Urinary bladder (tissue), 4 donors: Measurements from ENCODE around the gene NTRK1. TPM values are rescaled to one million over a fixed set of nuclear protein-coding genes. Genes with fewer than 3 reads are reported as not detected.

ENCODE experiments used
- DNase-seq: peaks from one replicate; pipeline ENCODE4 v3.0.0-alpha.2; 2015; ENCODE audit errors: extremely low spot score
- H3K27ac ChIP-seq: one replicate; pipeline ENCODE4 v1.5.1; 2013; ENCODE audit warnings: low read depth, mild to moderate bottlenecking, moderate library complexity
- H3K36me3 ChIP-seq: one replicate; pipeline ENCODE4 v1.6.1; 2013; ENCODE audit warnings: mild to moderate bottlenecking, moderate library complexity; ENCODE audit not compliant: insufficient read depth
- H3K4me1 ChIP-seq: one replicate; pipeline ENCODE4 v1.6.1; 2013; ENCODE audit warnings: mild to moderate bottlenecking, moderate library complexity; ENCODE audit not compliant: insufficient read depth
- H3K4me3 ChIP-seq: one replicate; pipeline ENCODE4 v1.5.1; 2013; ENCODE audit warnings: low read depth, low read length
- WGBS: extraction: QIAGEN DNeasy Blood & Tissue Kit; methylation state at CpG from one replicate; pipeline ENCODE4 v1.1.7; 2013; 5-methylcytosine and 5-hydroxymethylcytosine counted together
- polyA plus RNA-seq: library from polyadenylated mRNA; stranded (reverse); fragments of 200-250 nt; gene quantifications from one replicate; pipeline ENCODE4 v1.2.3, GENCODE V29; 2013
- total RNA-seq: library from RNA; depleted of rRNA; stranded (reverse); fragments of >200 nt; gene quantifications from one replicate; pipeline ENCODE4 v1.2.3, GENCODE V29; 2014
- donor health status: healthy with polysubstance abuse.
- donor health status: healthy.

Gene NTRK1
- total and polyA plus RNA-seq, 2 donors, result 0.37 to 1.0 TPM

DNA sequence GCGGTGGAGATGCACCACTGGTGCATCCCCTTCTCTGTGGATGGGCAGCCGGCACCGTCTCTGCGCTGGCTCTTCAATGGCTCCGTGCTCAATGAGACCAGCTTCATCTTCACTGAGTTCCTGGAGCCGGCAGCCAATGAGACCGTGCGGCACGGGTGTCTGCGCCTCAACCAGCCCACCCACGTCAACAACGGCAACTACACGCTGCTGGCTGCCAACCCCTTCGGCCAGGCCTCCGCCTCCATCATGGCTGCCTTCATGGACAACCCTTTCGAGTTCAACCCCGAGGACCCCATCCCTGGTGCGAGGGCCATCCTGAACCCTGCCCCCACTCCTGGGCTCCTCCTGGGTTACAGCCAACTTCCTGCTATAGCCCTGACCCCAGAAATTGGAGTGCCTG lies 13.0 kb downstream of the NTRK1 start:
- no peak overlapping the region for H3K27ac ChIP-seq
- 95% methylated on average over 18 of the region's 18 CpGs for WGBS
- no peaks in the 10 kb centered on the region for H3K4me1 ChIP-seq
- DNase-seq, result no peak
- no peak overlapping the region for H3K4me3 ChIP-seq
- H3K36me3 ChIP-seq, result no peaks in the 10 kb centered on the region

DNA sequence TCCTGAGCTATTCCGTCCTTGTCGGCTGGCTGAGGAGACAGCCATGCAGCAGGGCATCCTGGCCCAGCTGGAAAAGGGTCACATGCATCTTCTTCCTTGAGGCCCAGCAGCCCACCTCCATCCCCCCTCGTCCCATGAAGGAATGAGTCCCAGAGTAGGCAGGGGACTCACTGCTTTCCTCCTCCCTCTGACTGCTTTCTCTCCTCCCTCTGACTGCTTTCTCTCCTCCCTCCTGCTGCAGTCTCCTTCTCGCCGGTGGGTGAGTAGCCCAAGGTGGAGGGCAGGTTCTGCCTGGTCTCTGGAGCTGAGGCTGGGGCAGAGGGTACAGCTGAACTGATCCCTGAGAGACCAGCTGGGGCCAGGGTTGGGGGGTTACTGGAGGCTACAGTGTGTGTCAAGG lies 13.5 kb downstream of the NTRK1 start:
- DNase-seq, result no peak
- H3K4me1 ChIP-seq, result no peaks in the 10 kb centered on the region
- 79% methylated on average over 5 of the region's 5 CpGs for WGBS
- H3K4me3 ChIP-seq, result no peak overlapping the region
- H3K36me3 ChIP-seq, result no peaks in the 10 kb centered on the region
- no peak overlapping the region for H3K27ac ChIP-seq

DNA sequence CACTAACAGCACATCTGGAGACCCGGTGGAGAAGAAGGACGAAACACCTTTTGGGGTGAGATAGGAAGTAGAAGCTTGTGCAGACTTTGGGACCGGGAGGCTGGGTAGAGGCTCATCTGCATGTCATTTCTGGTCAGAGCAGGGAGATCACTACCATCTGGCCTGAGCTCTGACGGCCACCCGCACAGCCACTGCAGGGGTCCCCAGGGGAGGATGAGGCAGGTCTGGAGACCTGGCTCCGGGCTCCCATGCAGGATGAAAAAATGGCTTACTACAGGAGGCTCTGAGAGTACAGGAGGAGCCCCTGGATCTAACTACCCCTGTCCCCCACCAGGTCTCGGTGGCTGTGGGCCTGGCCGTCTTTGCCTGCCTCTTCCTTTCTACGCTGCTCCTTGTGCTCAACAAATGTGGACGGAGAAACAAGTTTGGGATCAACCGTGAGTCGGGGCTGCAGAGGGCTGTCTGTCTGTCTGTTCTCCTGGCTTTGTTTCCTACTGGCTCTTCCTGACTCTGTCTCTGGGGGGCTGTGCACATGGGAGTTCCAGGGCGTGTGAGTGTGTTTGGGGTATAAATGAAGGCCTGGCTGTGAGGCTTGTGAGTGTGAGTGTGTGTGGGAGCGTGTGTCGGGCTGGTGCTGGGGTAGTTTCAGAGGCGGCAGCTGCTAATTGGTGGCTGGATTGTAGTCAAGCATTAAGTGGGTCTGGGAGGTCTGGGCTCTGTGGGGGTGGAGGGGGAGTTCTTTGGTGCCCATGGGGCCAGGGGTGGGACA lies 14.1 kb downstream of the NTRK1 start:
- Histone ChIP-seq H3K4me1 (no peaks in the 10 kb centered on the region), H3K36me3 (no peaks in the 10 kb centered on the region), H3K27ac (no peak overlapping the region), H3K4me3 (no peak overlapping the region)
- WGBS, result 78% methylated on average over 16 of the region's 16 CpGs
- DNase-seq, result no peak

DNA sequence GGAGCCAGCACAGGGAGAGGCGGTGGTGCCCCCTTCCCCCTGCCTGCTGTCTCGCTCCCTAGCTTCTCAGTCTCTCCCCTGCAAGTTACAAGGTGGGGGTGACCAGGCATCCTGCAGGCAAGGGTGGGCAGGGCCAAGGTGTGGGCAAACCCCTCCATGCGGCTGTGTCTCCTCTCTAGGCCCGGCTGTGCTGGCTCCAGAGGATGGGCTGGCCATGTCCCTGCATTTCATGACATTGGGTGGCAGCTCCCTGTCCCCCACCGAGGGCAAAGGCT lies 14.6 kb downstream of the NTRK1 start:
- Histone ChIP-seq H3K4me3 (no peak overlapping the region), H3K27ac (no peak overlapping the region), H3K4me1 (no peaks in the 10 kb centered on the region), H3K36me3 (no peaks in the 10 kb centered on the region)
- 77% methylated on average over 5 of the region's 5 CpGs for WGBS
- no peak for DNase-seq

DNA sequence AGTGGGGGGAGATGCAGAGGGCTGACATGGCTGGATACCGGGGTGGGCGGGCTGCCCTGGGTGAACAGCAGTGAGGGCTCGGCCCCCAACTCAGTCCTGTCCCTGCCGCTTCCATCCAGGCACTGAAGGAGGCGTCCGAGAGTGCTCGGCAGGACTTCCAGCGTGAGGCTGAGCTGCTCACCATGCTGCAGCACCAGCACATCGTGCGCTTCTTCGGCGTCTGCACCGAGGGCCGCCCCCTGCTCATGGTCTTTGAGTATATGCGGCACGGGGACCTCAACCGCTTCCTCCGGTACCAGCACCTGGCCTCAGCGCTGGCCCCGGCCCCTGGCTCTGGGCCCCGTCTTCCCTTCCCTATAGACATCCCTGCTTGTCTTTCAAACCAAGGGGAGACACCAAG lies 15.6 kb downstream of the NTRK1 start:
- H3K27ac ChIP-seq, result no peak overlapping the region
- H3K4me3 ChIP-seq, result no peak overlapping the region
- DNase-seq, result no peak
- no peaks in the 10 kb centered on the region for H3K4me1 ChIP-seq
- H3K36me3 ChIP-seq, result no peaks in the 10 kb centered on the region
- 31% methylated on average over 21 of the region's 21 CpGs for WGBS

DNA sequence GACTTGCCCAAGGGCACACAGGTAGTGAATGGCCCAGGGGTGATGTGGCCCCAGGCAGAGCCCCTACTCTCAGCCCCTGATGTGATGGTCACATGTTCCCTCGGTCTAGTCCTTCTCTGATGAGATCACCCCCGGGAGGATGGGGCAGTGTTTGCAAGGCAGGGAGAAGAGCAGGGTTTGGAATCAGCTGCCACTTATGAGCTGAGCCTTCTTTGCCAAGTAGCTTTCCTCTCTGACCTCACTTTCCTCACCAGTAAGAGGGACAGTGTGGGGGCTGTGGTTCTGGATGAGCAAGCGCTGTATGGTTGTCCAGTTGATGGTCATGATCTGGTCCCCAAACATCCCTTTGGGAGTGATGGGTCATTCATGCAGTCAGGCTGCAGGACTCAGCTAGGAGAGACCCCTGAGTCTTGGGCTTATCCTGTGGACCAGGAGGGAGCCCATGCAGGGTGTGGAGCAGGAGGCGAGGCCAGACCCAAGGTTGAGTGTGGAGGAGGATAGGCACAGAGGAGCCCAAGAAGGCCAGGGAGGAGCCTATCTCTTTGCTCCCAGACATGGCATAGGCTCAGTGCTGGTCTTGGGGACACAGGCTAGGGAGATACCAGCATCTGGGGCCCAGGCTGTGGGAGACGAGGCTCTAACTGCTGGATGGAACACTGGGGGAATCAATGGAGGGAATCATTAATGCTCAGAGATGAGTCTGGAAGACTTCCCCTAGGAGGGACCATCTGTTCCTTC lies 16.9 kb downstream of the NTRK1 start:
- 84% methylated on average over 5 of the region's 5 CpGs for WGBS
- no peak for DNase-seq
- no peaks in the 10 kb centered on the region for H3K4me1 ChIP-seq

DNA sequence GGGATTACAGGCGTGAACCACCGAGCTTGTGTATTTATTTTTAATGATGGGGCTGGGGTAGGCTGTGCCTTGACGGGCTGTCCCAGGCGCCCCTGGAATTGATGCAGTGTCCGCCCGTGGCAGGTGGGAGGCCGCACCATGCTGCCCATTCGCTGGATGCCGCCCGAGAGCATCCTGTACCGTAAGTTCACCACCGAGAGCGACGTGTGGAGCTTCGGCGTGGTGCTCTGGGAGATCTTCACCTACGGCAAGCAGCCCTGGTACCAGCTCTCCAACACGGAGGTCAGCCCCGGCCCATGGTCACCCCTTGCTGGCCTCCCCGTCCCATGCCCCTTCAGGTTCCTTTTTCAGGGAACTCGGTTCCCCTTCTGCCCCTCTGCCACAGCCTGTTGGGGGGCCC lies 19.2 kb downstream of the NTRK1 start:
- no peak for DNase-seq
- no peaks in the 10 kb centered on the region for H3K4me1 ChIP-seq
- no peak overlapping the region for H3K27ac ChIP-seq
- no peak overlapping the region for H3K4me3 ChIP-seq
- WGBS, result 85% methylated on average over 21 of the region's 21 CpGs
- H3K36me3 ChIP-seq, result no peaks in the 10 kb centered on the region

More for the DNA sequence above, 16.9 kb downstream of the NTRK1 start:
- Histone ChIP-seq H3K4me3 (no peak overlapping the region), H3K36me3 (no peaks in the 10 kb centered on the region), H3K27ac (no peak overlapping the region)

DNA sequence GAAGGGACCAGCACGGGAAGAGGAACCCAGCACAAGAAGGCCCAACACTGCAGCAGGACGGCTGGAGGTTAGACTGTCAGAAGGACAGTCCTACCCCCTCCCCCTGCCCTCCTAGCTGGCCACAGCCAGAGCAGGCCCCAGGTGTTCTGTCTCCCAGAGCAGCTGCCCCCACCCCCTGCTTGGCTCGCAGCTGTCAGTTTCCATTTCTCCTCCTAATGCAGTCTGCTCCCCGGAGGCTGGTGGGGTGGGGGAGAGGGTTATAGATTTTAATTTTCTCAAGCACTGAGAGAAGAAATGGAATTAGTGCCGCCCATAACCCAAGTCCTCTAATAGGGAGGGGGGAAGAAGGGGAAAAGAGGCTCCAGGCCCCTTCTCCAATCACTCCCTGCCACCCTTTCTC lies 19.8 kb downstream of the NTRK1 start:
- 60% methylated on average over 5 of the region's 5 CpGs for WGBS
- no peaks in the 10 kb centered on the region for H3K36me3 ChIP-seq
- no peak overlapping the region for H3K4me3 ChIP-seq
- no peaks in the 10 kb centered on the region for H3K4me1 ChIP-seq
- no peak for DNase-seq
- no peak overlapping the region for H3K27ac ChIP-seq

DNA sequence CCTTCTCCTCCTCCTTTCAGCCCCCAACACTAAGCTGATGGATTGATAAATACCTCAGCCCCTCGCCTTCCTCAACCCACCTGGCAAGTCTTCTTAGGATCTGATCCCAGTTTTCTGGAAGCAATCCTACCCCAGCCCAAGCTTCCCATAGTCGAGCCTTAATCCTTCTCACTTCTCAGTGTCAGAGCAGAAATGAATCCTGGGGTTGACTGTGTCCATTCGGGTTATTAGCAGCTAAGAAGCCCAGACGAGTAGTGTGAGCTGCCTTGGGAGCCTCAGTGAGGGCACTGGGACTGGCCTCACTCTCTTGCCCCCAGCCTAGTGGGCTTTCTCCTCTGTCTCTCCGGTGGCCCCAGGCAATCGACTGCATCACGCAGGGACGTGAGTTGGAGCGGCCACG lies 20.4 kb downstream of the NTRK1 start:
- no peak for DNase-seq
- no peaks in the 10 kb centered on the region for H3K4me1 ChIP-seq
- WGBS, result 43% methylated on average over 10 of the region's 10 CpGs
- H3K4me3 ChIP-seq, result no peak overlapping the region
- H3K36me3 ChIP-seq, result no peaks in the 10 kb centered on the region
- no peak overlapping the region for H3K27ac ChIP-seq

DNA sequence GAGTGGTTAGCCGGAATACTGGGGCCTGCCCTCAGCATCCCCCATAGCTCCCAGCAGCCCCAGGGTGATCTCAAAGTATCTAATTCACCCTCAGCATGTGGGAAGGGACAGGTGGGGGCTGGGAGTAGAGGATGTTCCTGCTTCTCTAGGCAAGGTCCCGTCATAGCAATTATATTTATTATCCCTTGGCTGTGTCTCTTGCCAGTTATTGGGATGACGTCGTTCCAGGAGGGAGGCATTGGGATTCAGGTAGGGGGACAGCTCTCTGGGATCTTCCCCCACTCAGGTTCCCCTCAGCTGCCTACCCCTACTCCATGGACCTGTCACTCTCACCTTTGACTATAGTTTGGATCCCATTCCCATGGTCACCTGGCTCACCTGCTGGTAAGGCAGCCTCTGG lies 21.0 kb downstream of the NTRK1 start:
- no peak for DNase-seq
- no peaks in the 10 kb centered on the region for H3K36me3 ChIP-seq
- H3K4me3 ChIP-seq, result no peak overlapping the region
- no peak overlapping the region for H3K27ac ChIP-seq
- H3K4me1 ChIP-seq, result no peaks in the 10 kb centered on the region
- WGBS, result 61% methylated on average over 4 of the region's 4 CpGs

DNA sequence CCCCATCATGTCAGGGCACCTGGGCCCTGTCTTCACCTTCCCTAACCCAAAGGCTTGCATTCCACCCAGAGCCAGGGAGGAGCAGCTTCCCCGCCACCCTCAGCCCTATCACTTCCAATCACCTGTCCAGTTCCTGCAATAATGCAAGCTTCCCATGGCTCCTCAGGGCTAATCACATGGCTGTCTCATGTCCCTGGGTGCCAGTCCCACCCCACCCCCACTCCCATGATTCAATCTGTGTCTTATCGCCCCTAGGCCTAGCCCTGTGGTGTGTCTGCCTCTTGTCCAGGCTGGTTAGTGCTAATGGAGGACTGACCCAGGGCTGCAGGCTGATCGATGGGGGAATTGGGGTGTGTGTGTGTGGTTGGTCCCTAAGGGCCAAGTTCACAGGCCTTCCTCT lies 21.9 kb downstream of the NTRK1 start:
- 83% methylated on average over 3 of the region's 3 CpGs for WGBS
- H3K4me1 ChIP-seq, result no peaks in the 10 kb centered on the region
- no peak overlapping the region for H3K27ac ChIP-seq
- DNase-seq, result no peak
- H3K4me3 ChIP-seq, result no peak overlapping the region
- no peaks in the 10 kb centered on the region for H3K36me3 ChIP-seq

DNA sequence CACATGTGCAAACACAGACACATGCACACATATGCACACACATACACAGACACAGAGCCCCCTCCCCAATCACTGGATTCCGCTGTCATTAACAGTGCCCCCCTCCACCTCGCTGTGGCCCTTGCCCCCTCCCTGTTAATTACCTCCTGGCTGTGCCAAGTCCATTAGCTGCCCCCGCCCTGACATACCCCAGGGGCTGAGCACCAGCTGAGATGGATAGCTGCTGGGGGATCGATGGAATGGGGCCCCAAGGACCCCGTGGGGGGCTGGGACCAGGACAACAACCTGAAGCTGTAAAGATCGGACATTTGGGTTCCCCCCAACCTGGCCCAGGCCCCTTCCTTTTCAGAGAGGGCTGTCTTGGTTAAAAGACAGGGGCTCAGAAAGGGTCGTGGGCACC lies 23.3 kb downstream of the NTRK1 start:
- Histone ChIP-seq H3K4me1 (no peaks in the 10 kb centered on the region), H3K4me3 (no peak overlapping the region), H3K36me3 (no peaks in the 10 kb centered on the region), H3K27ac (no peak overlapping the region)
- DNase-seq, result no peak
- WGBS, result 66% methylated on average over 7 of the region's 7 CpGs

DNA sequence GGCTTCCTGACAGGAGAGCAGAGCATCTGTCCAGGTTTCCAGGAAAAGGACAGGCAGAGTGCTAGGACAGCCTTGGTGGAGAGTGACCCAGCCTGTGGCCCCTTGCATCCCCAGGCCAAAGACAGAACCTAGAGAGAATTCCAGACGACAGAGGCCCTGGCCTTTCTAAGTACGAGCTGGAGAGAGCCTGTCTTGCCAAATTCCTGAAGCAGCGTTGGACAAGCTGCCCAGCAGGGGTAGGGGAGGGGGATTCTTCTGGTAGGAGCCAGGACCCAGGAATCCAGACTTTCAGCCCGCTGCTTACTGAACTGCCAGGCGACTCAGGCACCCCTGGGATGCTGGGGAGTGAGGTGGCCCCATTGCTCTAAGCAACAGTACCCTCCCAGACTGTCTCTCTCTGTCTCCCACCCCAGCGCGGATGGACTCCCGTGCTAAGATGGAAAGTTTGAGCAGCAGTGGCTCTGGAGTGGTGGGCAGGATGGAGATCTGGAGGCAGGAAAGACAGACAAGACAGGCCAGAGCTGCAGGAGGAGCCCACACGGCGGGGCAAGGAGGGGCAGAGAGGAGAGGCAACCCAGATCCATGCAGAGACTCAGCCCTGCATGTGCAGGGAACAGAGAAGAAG lies 24.0 kb downstream of the NTRK1 start:
- H3K36me3 ChIP-seq, result no peaks in the 10 kb centered on the region
- 52% methylated on average over 10 of the region's 10 CpGs for WGBS

DNA sequence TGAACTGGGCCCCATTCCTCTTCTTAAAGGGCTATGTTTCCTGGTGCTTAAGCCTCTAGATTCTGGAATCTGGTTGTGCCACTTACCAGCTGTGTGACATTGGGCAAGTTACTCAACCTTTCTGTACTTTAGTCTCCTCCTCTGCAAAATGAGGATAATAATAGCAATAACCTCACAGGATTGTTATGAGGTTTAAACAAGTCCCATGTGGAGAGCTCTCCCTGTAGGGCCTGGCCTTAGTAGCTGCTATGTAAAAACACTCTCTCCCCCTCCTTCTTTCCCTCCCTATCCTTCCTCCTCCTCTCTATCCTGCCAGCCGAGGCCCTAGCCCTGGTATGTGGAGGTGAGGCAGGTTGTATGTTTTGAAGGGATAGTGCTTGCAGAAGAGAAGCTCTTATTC lies 24.6 kb downstream of the NTRK1 start:
- no peak for DNase-seq
- H3K36me3 ChIP-seq, result no peaks in the 10 kb centered on the region
- WGBS, result 37% methylated on average over 1 of the region's 1 CpG
- no peak overlapping the region for H3K4me3 ChIP-seq
- H3K4me1 ChIP-seq, result no peaks in the 10 kb centered on the region
- H3K27ac ChIP-seq, result no peak overlapping the region

More for the DNA sequence above, 24.0 kb downstream of the NTRK1 start:
- DNase-seq, result no peak
- H3K27ac ChIP-seq, result no peak overlapping the region
- H3K4me1 ChIP-seq, result no peaks in the 10 kb centered on the region
- H3K4me3 ChIP-seq, result no peak overlapping the region
